Nephron progenitor cell (in vitro differentiated cells): ENCODE results near the gene CAMLG.
"Not testable (repeated sequence)": the region's sequence is repeated elsewhere in the genome, so short reads cannot be mapped to it uniquely, and the experiment has no call there.

Experiments used
- DNase-seq: peaks from one replicate; pipeline ENCODE4 v3.0.0; 2021
- H3K27ac Mint-ChIP-seq: 2 replicates; pipeline ENCODE4 v1.8.0; 2021; ENCODE audit warnings: mild to moderate bottlenecking, moderate library complexity, mixed read lengths
- H3K27me3 Mint-ChIP-seq: 2 replicates; pipeline ENCODE4 v1.8.0; 2021; ENCODE audit warnings: mild to moderate bottlenecking, low read depth, mixed read lengths; ENCODE audit not compliant: poor library complexity
- H3K36me3 Mint-ChIP-seq: 2 replicates; pipeline ENCODE4 v1.8.0; 2021; ENCODE audit warnings: low read depth, mixed read lengths
- H3K4me1 Mint-ChIP-seq: 2 replicates; pipeline ENCODE4 v1.8.0; 2021; ENCODE audit warnings: mixed read lengths
- H3K4me3 Mint-ChIP-seq: 2 replicates; pipeline ENCODE4 v1.8.0; 2021; ENCODE audit warnings: mild to moderate bottlenecking, moderate library complexity, mixed read lengths
- H3K9me3 Mint-ChIP-seq: 2 replicates; pipeline ENCODE4 v1.8.0; 2021; ENCODE audit warnings: mild to moderate bottlenecking, moderate library complexity, mixed read lengths
- CTCF ChIP-seq: fragments of 200-600 bp; sonication (generic); IDR thresholded peaks from 2 replicates; pipeline ENCODE4 v1.5.0; 2021; ENCODE audit warnings: antibody characterized with exemption

Gene CAMLG

GRCh38 chr5:134742134-134742533, 3.8 kb downstream of the CAMLG start:
- Mint-ChIP-seq H3K27ac (no peak overlapping the region), H3K9me3 (no peaks in the 10 kb centered on the region), H3K4me1 (peaks cover 26% of the 10 kb centered on the region), H3K27me3 (no peaks in the 10 kb centered on the region), H3K4me3 (no peak overlapping the region), H3K36me3 (peaks cover 28% of the 10 kb centered on the region)
- no peak for DNase-seq
- TF ChIP-seq CTCF = no peak

- H3K4me1 Mint-ChIP-seq = no peaks in the 10 kb centered on the region
- no peak overlapping the region for H3K4me3 Mint-ChIP-seq
- H3K27me3 Mint-ChIP-seq = no peaks in the 10 kb centered on the region
- DNase-seq = no peak
- no peak for TF ChIP-seq CTCF
- H3K9me3 Mint-ChIP-seq = no peaks in the 10 kb centered on the region
- H3K27ac Mint-ChIP-seq = peak overlapping the region; percentile 90
- H3K36me3 Mint-ChIP-seq = peaks cover 16% of the 10 kb centered on the region
Measured at GRCh38 chr5:134749415-134749814, 11.1 kb downstream of the CAMLG start.

GRCh38 chr5:134758176-134758503, 19.8 kb downstream of the CAMLG start:
- Mint-ChIP-seq H3K9me3 (no peaks in the 10 kb centered on the region), H3K27me3 (peaks cover 3% of the 10 kb centered on the region), H3K27ac (peak overlapping the region; percentile 55), H3K4me3 (peak overlapping the region; percentile 100), H3K4me1 (peaks cover 36% of the 10 kb centered on the region), H3K36me3 (peaks cover 5% of the 10 kb centered on the region)
- no peak for TF ChIP-seq CTCF
- DNase-seq = no peak

GRCh38 chr5:134758504-134759341, 20.4 kb downstream of the CAMLG start, which contains the start of gene DDX46:
DDX46 (plus strand) TSS chr5:134758779; CDS start chr5:134758939, 160 bp downstream.
- Mint-ChIP-seq H3K36me3 (peaks cover 6% of the 10 kb centered on the region), H3K4me3 (peak within 1 kb of the TSS; percentile 100), H3K4me1 (peaks cover 36% of the 10 kb centered on the region), H3K27me3 (peaks cover 3% of the 10 kb centered on the region), H3K9me3 (no peaks in the 10 kb centered on the region), H3K27ac (peak within 1 kb of the TSS; percentile 98)
- peak; percentile 69 for TF ChIP-seq CTCF
- DNase-seq = peak; percentile 96

DNA sequence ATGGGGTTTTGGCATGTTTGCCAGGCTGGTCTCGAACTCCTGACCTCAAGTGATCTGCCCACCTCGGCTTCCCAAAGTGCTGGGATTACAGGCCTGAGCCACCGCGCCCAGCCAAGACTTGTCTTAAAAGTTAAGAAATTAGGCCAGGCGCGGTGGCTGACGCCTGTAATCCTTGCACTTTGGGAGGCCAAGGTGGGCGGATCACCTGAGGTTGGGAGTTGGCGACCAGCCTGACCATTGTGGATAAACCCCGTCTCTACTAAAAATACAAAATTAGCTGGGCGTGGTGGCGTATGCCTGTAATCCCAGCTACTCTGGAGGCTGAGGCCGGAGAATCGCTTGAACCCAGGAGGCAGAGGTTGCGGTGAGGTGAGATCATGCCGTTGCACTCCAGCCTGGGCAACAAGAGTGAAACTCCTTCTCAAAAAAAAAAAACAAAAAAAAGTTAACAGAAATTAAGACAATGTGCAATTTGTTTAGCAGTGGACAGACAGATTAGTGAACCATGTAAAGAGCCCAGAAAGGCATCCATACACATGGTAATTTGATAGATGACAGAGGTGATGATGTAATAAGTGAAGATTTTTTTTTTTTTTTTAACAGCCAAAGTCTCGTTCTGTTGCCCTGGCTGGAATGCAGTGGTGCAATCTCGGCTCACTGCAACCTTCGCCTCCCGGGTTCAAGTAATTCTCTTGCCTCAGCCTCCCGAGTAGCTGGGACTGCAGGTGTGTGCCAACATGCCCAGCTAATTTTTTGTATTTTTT, 29.4 kb downstream of the CAMLG start:
- H3K27ac Mint-ChIP-seq, DNase-seq, H3K9me3 Mint-ChIP-seq, H3K4me3 Mint-ChIP-seq, H3K27me3 Mint-ChIP-seq, H3K4me1 Mint-ChIP-seq: not testable (repeated sequence)
- H3K36me3 Mint-ChIP-seq = peaks cover 59% of the 10 kb centered on the region

DNA sequence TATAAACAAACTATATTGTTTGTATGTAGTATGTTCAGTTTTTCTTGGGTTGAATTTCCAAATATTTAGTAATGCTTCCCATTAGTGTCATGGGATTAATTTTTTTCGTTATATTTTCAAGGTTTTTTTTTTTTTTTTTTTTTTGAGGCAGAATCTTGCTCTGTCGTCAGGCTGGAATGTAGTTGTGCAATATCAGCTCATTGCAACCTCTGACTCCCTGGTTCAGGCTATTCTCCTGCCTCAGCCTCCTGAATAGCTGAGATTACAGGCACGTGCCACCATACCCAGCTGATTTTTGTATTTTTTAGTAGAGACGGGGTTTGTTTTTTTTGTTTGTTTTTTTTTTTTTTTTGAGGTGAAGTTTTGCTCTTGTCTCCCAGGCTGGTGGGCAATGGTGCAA, 30.9 kb downstream of the CAMLG start:
- no peaks in the 10 kb centered on the region for H3K27me3 Mint-ChIP-seq
- TF ChIP-seq CTCF = no peak
- no peaks in the 10 kb centered on the region for H3K9me3 Mint-ChIP-seq
- peaks cover 69% of the 10 kb centered on the region for H3K36me3 Mint-ChIP-seq
- H3K4me1 Mint-ChIP-seq = no peaks in the 10 kb centered on the region
- H3K4me3 Mint-ChIP-seq = no peak overlapping the region
- H3K27ac Mint-ChIP-seq = no peak overlapping the region
- no peak for DNase-seq
